Measurements from ENCODE around the gene RECK.

RECK gene

DNA sequence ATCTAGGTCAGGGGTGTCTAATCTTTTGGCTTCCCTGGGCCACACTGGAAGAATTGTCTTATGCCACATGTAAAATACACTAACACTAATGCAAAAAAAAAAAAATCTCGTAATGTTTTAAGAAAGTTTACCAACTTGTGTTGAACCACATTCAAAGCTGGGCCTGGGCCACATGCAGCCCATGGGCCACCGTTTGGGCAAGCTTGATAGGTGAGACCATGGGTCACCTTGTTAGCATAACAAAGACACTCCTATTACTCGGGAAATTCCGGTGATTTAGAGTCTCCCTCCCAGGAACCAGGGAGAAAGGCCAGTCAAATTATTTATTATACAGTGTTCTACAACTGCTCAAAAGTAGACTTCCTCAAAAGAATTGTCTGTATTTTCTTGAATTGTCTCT, 12.7 kb downstream of the RECK start:
- no peak for DNase-seq (ENCODE audit: low spot score)
- TF ChIP-seq, protein P1, sequence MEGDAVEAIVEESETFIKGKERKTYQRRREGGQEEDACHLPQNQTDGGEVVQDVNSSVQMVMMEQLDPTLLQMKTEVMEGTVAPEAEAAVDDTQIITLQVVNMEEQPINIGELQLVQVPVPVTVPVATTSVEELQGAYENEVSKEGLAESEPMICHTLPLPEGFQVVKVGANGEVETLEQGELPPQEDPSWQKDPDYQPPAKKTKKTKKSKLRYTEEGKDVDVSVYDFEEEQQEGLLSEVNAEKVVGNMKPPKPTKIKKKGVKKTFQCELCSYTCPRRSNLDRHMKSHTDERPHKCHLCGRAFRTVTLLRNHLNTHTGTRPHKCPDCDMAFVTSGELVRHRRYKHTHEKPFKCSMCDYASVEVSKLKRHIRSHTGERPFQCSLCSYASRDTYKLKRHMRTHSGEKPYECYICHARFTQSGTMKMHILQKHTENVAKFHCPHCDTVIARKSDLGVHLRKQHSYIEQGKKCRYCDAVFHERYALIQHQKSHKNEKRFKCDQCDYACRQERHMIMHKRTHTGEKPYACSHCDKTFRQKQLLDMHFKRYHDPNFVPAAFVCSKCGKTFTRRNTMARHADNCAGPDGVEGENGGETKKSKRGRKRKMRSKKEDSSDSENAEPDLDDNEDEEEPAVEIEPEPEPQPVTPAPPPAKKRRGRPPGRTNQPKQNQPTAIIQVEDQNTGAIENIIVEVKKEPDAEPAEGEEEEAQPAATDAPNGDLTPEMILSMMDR (IDR thresholded peaks at IDR 0.05; ENCODE audit: extremely low read depth, missing control alignments), result no peak

DNA sequence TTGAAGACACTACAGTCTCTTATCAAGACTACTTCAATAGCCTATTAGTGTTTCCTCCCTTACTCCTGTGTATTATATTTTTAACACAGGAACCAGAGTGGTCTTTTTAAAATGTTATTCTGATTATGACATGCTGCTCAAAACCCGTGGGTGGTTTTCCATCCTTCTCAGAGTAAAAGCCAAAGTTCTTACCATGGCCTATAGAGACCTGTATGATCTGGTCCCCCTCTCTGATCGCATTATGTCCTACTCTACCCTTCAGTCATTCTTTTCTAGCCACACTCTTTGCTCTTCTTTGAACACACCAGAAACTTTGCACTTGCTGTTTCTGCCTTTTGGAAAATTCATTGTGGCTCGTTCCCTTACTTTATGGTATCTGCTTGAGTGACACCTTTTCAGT, 13.8 kb downstream of the RECK start:
- DNase-seq (ENCODE audit: low spot score), result no peak

DNA sequence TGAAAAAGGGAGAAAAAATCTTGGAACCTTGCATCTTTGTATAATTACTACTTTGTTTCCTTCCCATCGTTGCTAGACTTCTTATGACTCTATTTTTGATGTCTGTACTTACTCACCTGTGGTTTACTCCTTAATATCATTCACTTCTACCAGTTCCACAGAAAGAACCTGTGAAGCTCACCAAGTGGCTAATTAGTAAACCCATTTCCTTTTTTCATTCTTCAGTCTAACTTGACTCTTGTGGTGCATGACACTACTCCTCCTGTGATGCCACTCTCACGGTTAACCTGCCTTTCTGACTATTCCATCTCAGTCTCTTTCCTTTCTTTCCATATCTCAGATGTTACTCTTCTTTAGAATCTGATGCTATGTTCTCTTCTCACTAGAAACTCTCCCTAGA, 14.6 kb downstream of the RECK start:
- no peak for DNase-seq (ENCODE audit: low spot score)
- TF ChIP-seq, protein P1 (IDR thresholded peaks at IDR 0.05; ENCODE audit: extremely low read depth, missing control alignments), result no peak

More for the DNA sequence above, 13.8 kb downstream of the RECK start:
- TF ChIP-seq, protein P1 (IDR thresholded peaks at IDR 0.05; ENCODE audit: extremely low read depth, missing control alignments), result no peak

DNA sequence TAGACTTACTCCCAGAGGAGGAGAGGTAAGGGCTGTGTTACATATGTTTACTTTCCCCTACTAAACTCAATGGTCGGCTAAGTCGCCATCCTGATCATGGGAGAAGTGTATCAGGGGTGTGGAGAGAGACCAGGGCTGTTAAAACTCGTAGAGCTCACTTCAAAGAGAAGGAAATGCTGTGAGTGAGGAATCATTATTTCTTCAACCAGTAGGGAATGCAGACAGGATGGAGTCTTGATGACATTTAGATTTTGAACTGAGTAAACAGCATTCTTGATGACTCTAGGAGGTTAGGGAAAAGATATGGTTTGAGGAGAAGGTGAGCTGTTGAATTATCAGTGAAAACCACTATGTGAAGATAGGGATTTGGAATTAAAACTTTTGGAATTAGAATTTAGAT, 17.3 kb downstream of the RECK start:
- DNase-seq (ENCODE audit: low spot score), result no peak

DNA sequence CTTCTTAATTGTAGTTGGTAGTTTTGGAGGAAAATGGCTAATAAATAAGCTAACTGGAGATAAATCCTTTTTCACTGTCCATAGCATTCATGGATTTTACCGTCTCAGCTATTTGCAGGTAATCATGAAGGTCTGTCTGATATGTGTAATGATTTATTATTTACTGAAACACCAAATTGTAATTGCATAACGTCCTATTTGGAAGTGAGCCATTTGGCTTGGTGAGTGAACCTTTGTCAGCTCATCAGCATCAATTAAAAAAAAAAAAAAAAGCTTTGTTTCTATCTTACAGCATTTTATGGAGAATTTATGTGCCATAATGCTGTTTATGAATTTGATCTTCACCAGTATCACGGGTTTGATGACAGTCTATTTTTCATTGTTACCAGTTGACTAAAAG, 20.2 kb downstream of the RECK start:
- TF ChIP-seq, protein P1 (IDR thresholded peaks at IDR 0.05; ENCODE audit: extremely low read depth, missing control alignments), result no peak
- DNase-seq (ENCODE audit: low spot score), result no peak

More for the DNA sequence above, 17.3 kb downstream of the RECK start:
- TF ChIP-seq, protein P1 (IDR thresholded peaks at IDR 0.05; ENCODE audit: extremely low read depth, missing control alignments), result no peak

DNA sequence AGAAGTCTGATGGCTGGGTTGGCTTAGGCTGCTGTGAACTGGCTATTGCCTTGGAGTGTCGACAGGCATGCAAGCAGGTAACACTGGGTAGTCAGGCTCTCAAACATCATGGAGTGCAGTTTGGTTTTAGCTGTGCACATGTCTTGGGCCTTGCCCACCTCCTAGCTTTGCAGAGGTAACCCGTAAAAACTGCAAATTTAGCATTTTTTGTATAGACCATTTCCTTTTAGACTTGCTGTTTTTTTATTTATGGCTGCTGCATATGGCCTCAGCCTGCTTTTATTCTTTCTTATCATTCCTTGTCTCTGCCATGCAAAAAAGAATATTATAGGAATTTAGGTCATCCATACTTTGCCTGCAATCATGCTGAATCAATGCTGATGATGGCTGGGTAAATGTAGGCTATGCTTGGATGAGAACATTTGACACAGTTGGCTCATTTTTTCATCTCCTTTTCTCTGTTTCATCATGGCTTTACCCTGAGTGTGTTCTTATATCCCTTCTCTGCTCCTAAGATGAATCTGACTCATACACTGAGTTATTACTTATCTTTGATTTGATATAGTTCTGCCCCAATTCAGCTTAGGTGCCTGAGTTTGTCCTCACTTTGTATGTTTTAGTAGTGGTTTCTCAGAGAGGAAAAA, 27.2 kb downstream of the RECK start:
- no peak for DNase-seq (ENCODE audit: low spot score)
- TF ChIP-seq, protein P1 (IDR thresholded peaks at IDR 0.05; ENCODE audit: extremely low read depth, missing control alignments), result no peak

DNA sequence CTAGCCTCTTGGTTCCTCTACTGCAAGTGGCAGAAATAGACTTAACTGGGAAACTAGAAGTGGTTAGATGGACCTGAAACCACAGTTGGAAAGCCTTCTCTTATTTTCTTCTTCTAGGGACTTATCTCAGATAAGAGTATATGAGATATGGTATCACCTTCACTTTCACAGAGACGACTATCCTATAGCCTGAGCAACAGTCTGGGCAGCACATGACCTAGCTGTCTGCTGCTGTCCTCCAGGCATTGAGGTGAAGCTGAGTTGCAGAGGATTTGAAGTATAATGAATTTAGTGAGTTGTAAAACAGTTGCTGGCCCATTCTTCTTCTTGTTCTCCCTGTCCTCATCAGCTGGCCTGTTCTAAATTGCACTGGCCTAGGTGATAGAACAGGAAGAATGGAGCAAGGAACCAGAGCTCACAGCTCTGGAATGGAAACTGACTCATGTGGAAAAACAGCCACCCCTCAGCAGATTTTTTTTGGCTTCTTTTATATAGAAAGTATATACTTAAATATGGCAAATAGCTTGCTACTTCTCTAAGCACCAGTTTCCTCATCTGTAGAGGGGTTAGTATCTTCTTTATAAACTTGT, 27.8 kb downstream of the RECK start:
- no peak for DNase-seq (ENCODE audit: low spot score)
- TF ChIP-seq, protein P1 (IDR thresholded peaks at IDR 0.05; ENCODE audit: extremely low read depth, missing control alignments), result no peak

Data from GM20000 (cell line).